ENCODE results near the gene PRKG1. TPM values are rescaled to one million over a fixed set of nuclear protein-coding genes. Genes with fewer than 3 reads are reported as not detected.

The PRKG1 gene
- total and polyA plus RNA-seq, 2 experiments from 2014 or later = 10.7 to 21.8 TPM

DNA sequence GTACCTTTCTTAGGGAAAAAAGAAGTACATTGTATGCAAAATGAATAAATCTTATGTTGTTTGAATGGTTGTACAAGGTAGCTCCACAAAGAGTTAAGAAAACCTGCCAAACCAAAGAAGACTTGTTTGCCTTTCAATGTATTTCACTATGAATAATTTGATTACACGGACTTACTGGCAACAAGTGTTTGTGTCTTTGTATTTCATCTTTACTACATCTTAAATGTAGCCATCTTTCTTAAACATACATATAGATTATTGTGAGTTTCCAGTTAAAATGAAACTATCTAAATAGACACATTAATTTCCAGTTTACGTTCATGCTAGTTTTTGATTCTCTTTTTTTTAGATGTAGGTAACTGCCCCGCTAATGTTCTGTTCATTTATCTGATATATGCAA, 2.8 kb downstream of the PRKG1 start:
- Histone ChIP-seq H3K36me3 (ENCODE audit: low read depth) (no peaks in the 10 kb centered on the region), H3K4me3 (no peak overlapping the region), H2AFZ (no peak overlapping the region), H3K4me1 (ENCODE audit: insufficient read depth) (peaks cover 15% of the 10 kb centered on the region), H3K9me3 (ENCODE audit: low read depth) (no peaks in the 10 kb centered on the region), H4K20me1 (ENCODE audit: insufficient read depth) (no peaks in the 10 kb centered on the region), H3K79me2 (ENCODE audit: insufficient read depth) (peaks cover 31% of the 10 kb centered on the region), H3K27me3 (replicated peaks; ENCODE audit: insufficient read depth) (no peaks in the 10 kb centered on the region), H3K27ac (no peak overlapping the region), H3F3A (ENCODE audit: insufficient read depth) (no peaks in the 10 kb centered on the region), H3K4me2 (ENCODE audit: unreplicated experiment) (no peak overlapping the region), H3K9me2 (ENCODE audit: insufficient read depth) (no peaks in the 10 kb centered on the region), H3K9ac (no peak overlapping the region)
- DNase-seq = no peak
- in situ Hi-C loops (cut with MboI) = no loop called here
- TF ChIP-seq EZH2 (IDR thresholded peaks at IDR 0.05; ENCODE audit: insufficient read depth, poor library complexity, severe bottlenecking) = no peak
- TF ChIP-seq EZH2phosphoT487 (IDR thresholded peaks at IDR 0.05; ENCODE audit: insufficient read depth, low read depth) = no peak
- 75 to 77% methylated on average over 3 of the region's 3 CpGs for WGBS, 2 experiments (ENCODE audit: low coverage in 1 of 2, low lambda C conversion rate in 2 of 2, missing lambda C conversion rate in 2 of 2)

DNA sequence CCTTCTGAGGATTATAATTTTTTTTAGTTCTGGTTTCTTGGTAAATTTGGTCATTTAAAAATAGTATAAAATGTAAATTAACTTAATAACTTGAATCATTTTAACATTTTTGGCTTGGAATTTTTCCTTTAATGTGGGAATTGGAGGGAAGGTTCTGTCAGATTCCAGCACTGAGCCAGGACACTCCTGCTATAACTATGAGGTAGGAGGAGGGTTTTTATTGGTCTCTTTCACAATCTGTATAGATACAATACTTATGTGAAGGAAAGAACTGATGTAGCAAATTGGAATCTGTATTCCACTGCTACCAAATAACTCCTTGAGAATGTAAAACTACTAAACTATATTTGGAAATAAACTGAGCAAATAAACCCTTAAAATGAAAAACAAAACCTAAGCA, 3.2 kb downstream of the PRKG1 start:
- TF ChIP-seq EZH2phosphoT487 (IDR thresholded peaks at IDR 0.05; ENCODE audit: insufficient read depth, low read depth) (no peak), EZH2 (IDR thresholded peaks at IDR 0.05; ENCODE audit: insufficient read depth, poor library complexity, severe bottlenecking) (no peak)
- no peak for DNase-seq
- peaks cover 15% of the 10 kb centered on the region for H3K4me1 ChIP-seq (ENCODE audit: insufficient read depth)
- H3K27ac ChIP-seq = no peak overlapping the region
- H3K9me2 ChIP-seq (ENCODE audit: insufficient read depth) = no peaks in the 10 kb centered on the region
- no peaks in the 10 kb centered on the region for H4K20me1 ChIP-seq (ENCODE audit: insufficient read depth)
- H3K4me3 ChIP-seq = no peak overlapping the region
- H3K27me3 ChIP-seq (replicated peaks; ENCODE audit: insufficient read depth) = no peaks in the 10 kb centered on the region
- in situ Hi-C loops (cut with MboI) = no loop called here
- no peak overlapping the region for H2AFZ ChIP-seq
- H3K36me3 ChIP-seq (ENCODE audit: low read depth) = no peaks in the 10 kb centered on the region
- H3K79me2 ChIP-seq (ENCODE audit: insufficient read depth) = peaks cover 27% of the 10 kb centered on the region
- no peak overlapping the region for H3K9ac ChIP-seq
- no peaks in the 10 kb centered on the region for H3F3A ChIP-seq (ENCODE audit: insufficient read depth)
- H3K9me3 ChIP-seq (ENCODE audit: low read depth) = no peaks in the 10 kb centered on the region
- no peak overlapping the region for H3K4me2 ChIP-seq (ENCODE audit: unreplicated experiment)

DNA sequence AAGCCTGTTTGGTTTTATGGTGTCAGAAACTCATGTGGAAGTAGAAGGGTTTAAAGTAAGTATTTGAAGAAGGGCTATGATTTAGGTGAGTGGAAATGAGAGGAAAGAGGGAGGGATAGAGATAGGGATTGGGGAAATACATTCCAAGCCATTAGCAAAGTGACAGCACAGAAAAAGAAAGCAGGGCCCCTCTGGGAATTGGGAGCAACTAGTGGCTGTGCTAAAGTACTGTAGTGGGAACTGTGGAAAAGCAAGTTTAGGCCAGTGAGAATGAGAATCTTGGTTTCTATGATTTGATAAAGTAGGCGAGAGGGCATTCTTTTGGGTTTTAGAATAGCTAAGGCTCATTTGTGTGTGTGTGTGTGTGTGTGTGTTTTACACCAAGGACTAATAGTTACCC, 5.0 kb downstream of the PRKG1 start:
- no peak for DNase-seq
- no peak overlapping the region for H3K27ac ChIP-seq
- no peaks in the 10 kb centered on the region for H4K20me1 ChIP-seq (ENCODE audit: insufficient read depth)
- H3K79me2 ChIP-seq (ENCODE audit: insufficient read depth) = peaks cover 24% of the 10 kb centered on the region
- no peak overlapping the region for H3K4me2 ChIP-seq (ENCODE audit: unreplicated experiment)
- H3K4me3 ChIP-seq = no peak overlapping the region
- 95 to 100% methylated on average over 1 of the region's 1 CpG for WGBS, 2 experiments (ENCODE audit: low coverage in 1 of 2, low lambda C conversion rate in 2 of 2, missing lambda C conversion rate in 2 of 2)
- H3K36me3 ChIP-seq (ENCODE audit: low read depth) = no peaks in the 10 kb centered on the region
- no peaks in the 10 kb centered on the region for H3K9me3 ChIP-seq (ENCODE audit: low read depth)
- peaks cover 8% of the 10 kb centered on the region for H3K4me1 ChIP-seq (ENCODE audit: insufficient read depth)
- H3K9ac ChIP-seq = no peak overlapping the region
- in situ Hi-C loops (cut with MboI) = no loop called here
- no peak overlapping the region for H2AFZ ChIP-seq
- H3K27me3 ChIP-seq (replicated peaks; ENCODE audit: insufficient read depth) = no peaks in the 10 kb centered on the region
- TF ChIP-seq EZH2 (IDR thresholded peaks at IDR 0.05; ENCODE audit: insufficient read depth, poor library complexity, severe bottlenecking) (no peak), EZH2phosphoT487 (IDR thresholded peaks at IDR 0.05; ENCODE audit: insufficient read depth, low read depth) (no peak)
- no peaks in the 10 kb centered on the region for H3K9me2 ChIP-seq (ENCODE audit: insufficient read depth)
- H3F3A ChIP-seq (ENCODE audit: insufficient read depth) = no peaks in the 10 kb centered on the region

DNA sequence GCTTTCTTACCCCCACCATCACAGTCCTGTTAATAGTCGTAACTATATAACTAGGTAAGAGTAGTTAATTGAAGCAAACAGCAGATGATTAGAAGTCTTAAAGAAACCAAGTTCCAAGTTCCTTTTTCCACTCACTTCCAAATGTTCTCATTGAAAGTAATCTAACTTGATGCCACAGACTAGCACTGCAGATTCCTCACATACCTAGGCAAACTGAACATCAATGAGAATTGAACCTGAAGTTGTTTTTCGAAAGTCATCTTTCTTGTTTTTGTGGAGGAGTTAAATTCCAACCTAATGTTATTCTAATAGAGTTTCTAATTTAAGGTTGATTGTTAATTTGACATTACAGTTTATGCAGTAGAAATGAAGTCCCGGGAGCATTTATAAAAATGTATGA, 5.5 kb downstream of the PRKG1 start:
- peaks cover 8% of the 10 kb centered on the region for H3K4me1 ChIP-seq (ENCODE audit: insufficient read depth)
- no peak for DNase-seq
- WGBS, 2 experiments (ENCODE audit: low coverage in 1 of 2, low lambda C conversion rate in 2 of 2, missing lambda C conversion rate in 2 of 2) = 97% methylated on average over 3 of the region's 3 CpGs
- H3K27me3 ChIP-seq (replicated peaks; ENCODE audit: insufficient read depth) = no peaks in the 10 kb centered on the region
- H2AFZ ChIP-seq = no peak overlapping the region
- no peaks in the 10 kb centered on the region for H4K20me1 ChIP-seq (ENCODE audit: insufficient read depth)
- H3K9ac ChIP-seq = no peak overlapping the region
- H3K4me3 ChIP-seq = no peak overlapping the region
- peaks cover 27% of the 10 kb centered on the region for H3K79me2 ChIP-seq (ENCODE audit: insufficient read depth)
- H3F3A ChIP-seq (ENCODE audit: insufficient read depth) = no peaks in the 10 kb centered on the region
- no peaks in the 10 kb centered on the region for H3K36me3 ChIP-seq (ENCODE audit: low read depth)
- H3K4me2 ChIP-seq (ENCODE audit: unreplicated experiment) = no peak overlapping the region
- H3K9me2 ChIP-seq (ENCODE audit: insufficient read depth) = no peaks in the 10 kb centered on the region
- no peak for TF ChIP-seq EZH2 (IDR thresholded peaks at IDR 0.05; ENCODE audit: insufficient read depth, poor library complexity, severe bottlenecking)
- no peak for TF ChIP-seq EZH2phosphoT487 (IDR thresholded peaks at IDR 0.05; ENCODE audit: insufficient read depth, low read depth)
- no peak overlapping the region for H3K27ac ChIP-seq
- in situ Hi-C loops (cut with MboI) = no loop called here
- H3K9me3 ChIP-seq (ENCODE audit: low read depth) = no peaks in the 10 kb centered on the region

DNA sequence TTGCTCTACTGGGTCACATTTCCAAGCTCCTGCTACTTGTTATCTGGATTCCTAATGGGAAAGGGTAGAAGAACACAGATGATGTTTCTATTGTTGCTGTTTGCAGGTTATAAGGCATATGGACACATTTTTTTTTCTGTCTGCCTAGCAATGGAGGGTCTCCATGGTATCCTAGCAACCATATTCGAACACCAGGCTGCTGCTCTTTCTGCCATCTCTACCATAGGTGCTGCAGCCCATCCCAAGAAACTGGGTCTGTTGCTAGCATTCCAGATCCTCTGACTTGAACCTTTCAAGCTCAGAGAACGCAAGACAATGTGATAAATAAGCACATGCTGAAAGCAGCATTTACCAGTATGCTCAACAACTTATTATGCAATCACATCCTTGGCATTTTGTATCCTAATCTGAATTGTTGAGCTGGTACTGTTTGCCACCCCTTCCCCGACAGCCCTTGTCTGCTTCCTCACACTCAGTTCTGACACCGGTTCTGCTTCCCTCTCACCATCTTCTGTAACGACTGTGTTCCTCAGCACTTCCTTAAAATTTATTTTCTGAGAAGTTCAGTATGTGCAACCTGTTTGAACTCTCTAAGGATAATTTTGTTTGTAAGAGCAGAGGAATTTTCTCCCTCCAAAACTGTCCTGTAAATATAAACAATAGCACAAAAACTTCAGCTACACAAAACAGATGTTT, 6.2 kb downstream of the PRKG1 start:
- peaks cover 3% of the 10 kb centered on the region for H3K4me1 ChIP-seq (ENCODE audit: insufficient read depth)
- H3K4me3 ChIP-seq = no peak overlapping the region
- no peak overlapping the region for H3K4me2 ChIP-seq (ENCODE audit: unreplicated experiment)
- no peaks in the 10 kb centered on the region for H3K27me3 ChIP-seq (replicated peaks; ENCODE audit: insufficient read depth)
- no peak for DNase-seq
- H3K9me2 ChIP-seq (ENCODE audit: insufficient read depth) = no peaks in the 10 kb centered on the region
- WGBS, 2 experiments (ENCODE audit: low coverage in 1 of 2, low lambda C conversion rate in 2 of 2, missing lambda C conversion rate in 2 of 2) = 40 to 43% methylated on average over 5 of the region's 5 CpGs
- no peaks in the 10 kb centered on the region for H4K20me1 ChIP-seq (ENCODE audit: insufficient read depth)
- H3K79me2 ChIP-seq (ENCODE audit: insufficient read depth) = peaks cover 27% of the 10 kb centered on the region
- no peaks in the 10 kb centered on the region for H3F3A ChIP-seq (ENCODE audit: insufficient read depth)
- in situ Hi-C loops (cut with MboI) = no loop called here
- no peaks in the 10 kb centered on the region for H3K9me3 ChIP-seq (ENCODE audit: low read depth)
- H3K27ac ChIP-seq = no peak overlapping the region
- no peak overlapping the region for H2AFZ ChIP-seq
- no peak overlapping the region for H3K9ac ChIP-seq
- TF ChIP-seq EZH2phosphoT487 (IDR thresholded peaks at IDR 0.05; ENCODE audit: insufficient read depth, low read depth) = no peak
- no peak for TF ChIP-seq EZH2 (IDR thresholded peaks at IDR 0.05; ENCODE audit: insufficient read depth, poor library complexity, severe bottlenecking)
- H3K36me3 ChIP-seq (ENCODE audit: low read depth) = no peaks in the 10 kb centered on the region

All from GM23248 (cell line).